OCI-LY1 (cell line): ENCODE measurements around the gene ING3.

Experiments used
- CTCF ChIP-seq: fragments of 200-600 bp; sonication (generic), shearing (Covaris generic); IDR thresholded peaks from 2 replicates; pipeline ENCODE4 v1.5.1; 2017; ENCODE audit warnings: mild to moderate bottlenecking, antibody characterized with exemption, low read length, moderate library complexity, mixed read lengths
- EZH2 ChIP-seq: fragments of 200-600 bp; sonication (generic), shearing (Covaris generic); IDR thresholded peaks from 2 replicates; pipeline ENCODE4 v1.8.0; 2017; ENCODE audit warnings: borderline replicate concordance, mixed run types, mild to moderate bottlenecking, antibody characterized with exemption, low read length, moderate library complexity, mixed read lengths

GRCh38 chr7:121002048-121002756 lies 51.6 kb downstream of the ING3 start:
- no peak for TF ChIP-seq CTCF
- no peak for TF ChIP-seq EZH2
